Measurements from ENCODE around the gene IFT20.

DNA sequence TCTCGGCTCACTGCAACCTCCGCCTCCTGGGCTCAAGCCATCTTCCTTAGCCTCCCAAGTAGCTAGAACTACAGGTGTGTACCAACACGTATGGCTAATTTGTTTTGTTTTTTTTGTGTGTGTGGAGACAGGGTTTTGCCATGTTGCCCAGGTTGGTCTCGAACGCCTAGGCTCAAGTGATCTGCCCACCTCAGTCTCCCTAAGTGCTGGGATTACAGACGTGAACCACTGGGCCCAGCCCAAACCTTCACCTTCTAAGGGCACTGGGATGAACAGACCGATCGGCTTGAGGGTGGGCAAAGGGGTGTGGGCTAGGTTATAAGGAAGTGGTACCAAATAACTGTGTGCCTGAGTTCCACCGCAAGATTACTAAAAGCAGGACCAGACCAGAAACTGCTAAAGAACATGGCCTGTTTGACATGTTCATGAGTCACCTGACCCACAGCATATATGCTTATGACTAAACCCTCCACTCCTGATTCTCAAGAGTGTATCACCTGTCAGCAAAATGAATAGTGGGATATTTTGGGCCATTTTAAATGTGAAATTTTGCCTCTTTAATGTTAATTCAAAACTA, 8.2 kb downstream of the IFT20 start:
- TF ChIP-seq POLR2A (IDR thresholded peaks at IDR 0.05) (no peak), POLR2AphosphoS5 (IDR thresholded peaks at IDR 0.05) (no peak)
- TF ChIP-seq, protein P1, sequence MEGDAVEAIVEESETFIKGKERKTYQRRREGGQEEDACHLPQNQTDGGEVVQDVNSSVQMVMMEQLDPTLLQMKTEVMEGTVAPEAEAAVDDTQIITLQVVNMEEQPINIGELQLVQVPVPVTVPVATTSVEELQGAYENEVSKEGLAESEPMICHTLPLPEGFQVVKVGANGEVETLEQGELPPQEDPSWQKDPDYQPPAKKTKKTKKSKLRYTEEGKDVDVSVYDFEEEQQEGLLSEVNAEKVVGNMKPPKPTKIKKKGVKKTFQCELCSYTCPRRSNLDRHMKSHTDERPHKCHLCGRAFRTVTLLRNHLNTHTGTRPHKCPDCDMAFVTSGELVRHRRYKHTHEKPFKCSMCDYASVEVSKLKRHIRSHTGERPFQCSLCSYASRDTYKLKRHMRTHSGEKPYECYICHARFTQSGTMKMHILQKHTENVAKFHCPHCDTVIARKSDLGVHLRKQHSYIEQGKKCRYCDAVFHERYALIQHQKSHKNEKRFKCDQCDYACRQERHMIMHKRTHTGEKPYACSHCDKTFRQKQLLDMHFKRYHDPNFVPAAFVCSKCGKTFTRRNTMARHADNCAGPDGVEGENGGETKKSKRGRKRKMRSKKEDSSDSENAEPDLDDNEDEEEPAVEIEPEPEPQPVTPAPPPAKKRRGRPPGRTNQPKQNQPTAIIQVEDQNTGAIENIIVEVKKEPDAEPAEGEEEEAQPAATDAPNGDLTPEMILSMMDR (IDR thresholded peaks at IDR 0.05) = no peak
